ENCODE measurements around the gene ZCCHC18.

ZCCHC18 gene

GRCh38 chrX:104113222-104113965 is 1.1 kb downstream of the ZCCHC18 start:
- ChIA-PET POLR2A (interaction anchor here (1.7 kb wide), 1 partner anchor 268 kb away, joined by 6 read pairs; no protein-coding TSS in a partner anchor), CTCF (interaction anchor here (1.0 to 2.9 kb wide), 8 partner anchors 12 to 422 kb away, joined by 3 to 21 read pairs (median 4); no protein-coding TSS in a partner anchor)
- DNase-seq (ENCODE audit: low read depth, low spot score): no peak
- TF ChIP-seq CTCF (IDR thresholded peaks at IDR 0.05; ENCODE audit: insufficient read depth, low read length, missing control alignments): peak; percentile 56
- peak overlapping the region; percentile 67 for H3K4me3 ChIP-seq (ENCODE audit: low read depth, low read length)

- TF ChIP-seq CTCF (IDR thresholded peaks at IDR 0.05; ENCODE audit: insufficient read depth, low read length, missing control alignments): no peak
- ChIA-PET CTCF (no interaction called here), POLR2A (no interaction called here)
- no peak overlapping the region for H3K4me3 ChIP-seq (ENCODE audit: low read depth, low read length)
- DNase-seq (ENCODE audit: low read depth, low spot score): no peak
These were observed 5.4 kb downstream of the ZCCHC18 start for GRCh38 chrX:104117759-104118158.

GRCh38 chrX:104118765-104119164 is 6.4 kb downstream of the ZCCHC18 start:
- H3K4me3 ChIP-seq (ENCODE audit: low read depth, low read length): no peak overlapping the region
- no peak for DNase-seq (ENCODE audit: low read depth, low spot score)
- CTCF ChIA-PET: no interaction called here
- POLR2A ChIA-PET: no interaction called here
- TF ChIP-seq CTCF (IDR thresholded peaks at IDR 0.05; ENCODE audit: insufficient read depth, low read length, missing control alignments): no peak

- ChIA-PET POLR2A (no interaction called here), CTCF (interaction anchor here (1.2 kb wide), 1 partner anchor 14 kb away, joined by 6 read pairs; no protein-coding TSS in a partner anchor)
- no peak for TF ChIP-seq CTCF (IDR thresholded peaks at IDR 0.05; ENCODE audit: insufficient read depth, low read length, missing control alignments)
- no peak for DNase-seq (ENCODE audit: low read depth, low spot score)
- no peak overlapping the region for H3K4me3 ChIP-seq (ENCODE audit: low read depth, low read length)
These were observed 10.5 kb downstream of the ZCCHC18 start for GRCh38 chrX:104122829-104123228.

- ChIA-PET CTCF (interaction anchor here (1.3 to 2.2 kb wide), 3 partner anchors 9 to 40 kb away, joined by 3 to 7 read pairs (median 5); partner anchors contain the start of gene ZCCHC18), POLR2A (no interaction called here)
- no peak overlapping the region for H3K4me3 ChIP-seq (ENCODE audit: low read depth, low read length)
- DNase-seq (ENCODE audit: low read depth, low spot score): no peak
- no peak for TF ChIP-seq CTCF (IDR thresholded peaks at IDR 0.05; ENCODE audit: insufficient read depth, low read length, missing control alignments)
These were observed 14.5 kb downstream of the ZCCHC18 start for GRCh38 chrX:104126856-104127255.

- DNase-seq (ENCODE audit: low read depth, low spot score): no peak
- CTCF ChIA-PET: no interaction called here
- no peak for TF ChIP-seq CTCF (IDR thresholded peaks at IDR 0.05; ENCODE audit: insufficient read depth, low read length, missing control alignments)
- POLR2A ChIA-PET: no interaction called here
- H3K4me3 ChIP-seq (ENCODE audit: low read depth, low read length): no peak overlapping the region
These were observed 18.5 kb downstream of the ZCCHC18 start for GRCh38 chrX:104130808-104131207.
